ENCODE data around the gene ADAMTS2. TPM values are rescaled to one million over a fixed set of nuclear protein-coding genes. Genes with fewer than 3 reads are reported as not detected.

Gene ADAMTS2
- total RNA-seq, 1 experiment from 2014 or later: not detected

DNA sequence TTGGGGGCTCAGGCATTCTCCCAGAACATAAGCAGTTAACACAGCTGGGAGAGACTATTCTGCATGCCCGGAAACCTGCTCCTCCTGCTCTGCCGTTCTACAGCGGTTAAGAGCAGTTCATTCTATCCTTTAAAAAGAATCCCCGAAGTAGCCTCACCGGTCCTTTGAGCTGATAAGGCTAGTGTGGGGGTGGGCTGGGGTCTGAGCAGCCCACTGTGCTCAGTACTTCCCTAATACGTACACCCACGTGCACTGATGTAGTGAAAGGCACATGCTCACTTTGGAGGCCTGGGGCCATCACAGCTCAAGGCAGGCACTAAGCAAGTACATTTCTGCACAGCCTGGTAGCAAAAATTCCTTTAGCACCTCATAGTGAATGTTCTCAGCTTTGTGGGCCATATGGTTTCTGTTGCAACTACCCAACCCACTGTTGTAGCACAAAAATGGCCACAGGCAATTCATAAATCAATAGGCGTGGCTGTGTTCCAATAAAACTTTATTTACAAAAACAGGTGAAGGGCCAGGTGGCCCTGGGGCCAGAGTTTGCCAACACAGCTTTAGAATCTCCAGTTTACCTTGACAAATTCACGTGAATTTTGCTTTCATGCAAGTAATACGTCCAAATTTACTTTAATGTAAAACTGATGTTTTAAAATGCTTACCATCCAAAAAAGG lies 148.7 kb downstream of the ADAMTS2 start:
- no peak overlapping the region for H3K27ac ChIP-seq (ENCODE audit: low read length)
- intact Hi-C loops (cut with micrococcal nuclease): no loop called here

DNA sequence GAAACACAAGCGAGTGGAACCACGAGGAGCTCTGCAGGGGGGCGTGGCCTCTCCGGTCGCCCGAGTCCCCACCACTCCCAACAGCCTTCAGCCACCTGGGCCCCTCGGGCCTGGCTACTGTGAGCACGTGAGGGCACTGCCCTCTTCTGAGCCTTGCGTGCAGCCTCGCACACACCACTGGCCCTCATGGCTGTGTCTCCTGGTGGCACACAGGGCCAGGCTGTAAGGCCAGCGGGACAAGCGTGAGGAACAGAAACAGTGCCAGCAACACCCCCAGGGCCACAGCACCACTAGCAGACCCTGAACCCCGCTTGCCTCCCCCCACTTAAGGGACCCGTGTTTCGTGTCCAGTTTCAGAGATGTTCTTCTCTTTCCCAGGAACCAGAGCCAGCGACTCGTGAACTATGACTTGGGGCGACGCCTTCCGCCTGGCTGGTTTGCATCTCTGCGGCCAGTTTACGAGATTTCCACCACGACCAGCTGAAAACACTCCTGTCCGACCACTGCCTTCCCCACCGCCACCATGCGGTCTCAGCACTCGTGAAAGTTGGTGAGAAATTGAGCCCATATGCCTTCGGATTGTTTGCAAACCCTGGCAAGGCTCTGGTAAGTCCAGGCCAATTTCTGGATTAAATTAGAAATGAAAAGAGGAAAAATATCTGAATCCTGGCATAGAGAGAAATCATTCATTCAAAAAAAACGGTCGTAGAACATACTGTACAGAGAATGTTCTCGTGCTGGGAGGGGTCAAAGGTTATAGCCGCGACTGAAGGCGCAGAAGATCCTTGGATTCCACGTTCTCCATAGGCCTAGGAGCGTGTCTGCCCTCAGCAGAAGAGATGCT lies 149.5 kb downstream of the ADAMTS2 start:
- POLR2A ChIA-PET (ENCODE audit: unreplicated experiment): no interaction called here
- no peaks in the 10 kb centered on the region for H3F3A ChIP-seq (ENCODE audit: low read length, unreplicated experiment)
- H3K9me2 ChIP-seq (replicated peaks; ENCODE audit: low read length): no peaks in the 10 kb centered on the region
- H3K4me1 ChIP-seq (ENCODE audit: insufficient read depth, low read length): no peaks in the 10 kb centered on the region
- peaks cover 14% of the 10 kb centered on the region for H3K27me3 ChIP-seq (ENCODE audit: low read length)
- no peak overlapping the region for H2AFZ ChIP-seq (ENCODE audit: low read length)
- no peaks in the 10 kb centered on the region for H4K20me1 ChIP-seq (ENCODE audit: low read length)
- H3K79me2 ChIP-seq (ENCODE audit: low read length): no peaks in the 10 kb centered on the region
- no peak overlapping the region for H3K27ac ChIP-seq (ENCODE audit: low read length)
- no peak for DNase-seq
- BruUV-seq (replicated peaks): no TSS peak
- no peak overlapping the region for H3K4me2 ChIP-seq (ENCODE audit: low read length)
- no peaks in the 10 kb centered on the region for H3K9me3 ChIP-seq (ENCODE audit: low read length)
- no peak overlapping the region for H3K4me3 ChIP-seq (ENCODE audit: low read length)
- ATAC-seq: no peak
- intact Hi-C loops (cut with micrococcal nuclease): no loop called here
- TF ChIP-seq EZH2phosphoT487 (IDR thresholded peaks at IDR 0.05; ENCODE audit: borderline replicate concordance, low read length): no peak
- TF ChIP-seq, protein P1, sequence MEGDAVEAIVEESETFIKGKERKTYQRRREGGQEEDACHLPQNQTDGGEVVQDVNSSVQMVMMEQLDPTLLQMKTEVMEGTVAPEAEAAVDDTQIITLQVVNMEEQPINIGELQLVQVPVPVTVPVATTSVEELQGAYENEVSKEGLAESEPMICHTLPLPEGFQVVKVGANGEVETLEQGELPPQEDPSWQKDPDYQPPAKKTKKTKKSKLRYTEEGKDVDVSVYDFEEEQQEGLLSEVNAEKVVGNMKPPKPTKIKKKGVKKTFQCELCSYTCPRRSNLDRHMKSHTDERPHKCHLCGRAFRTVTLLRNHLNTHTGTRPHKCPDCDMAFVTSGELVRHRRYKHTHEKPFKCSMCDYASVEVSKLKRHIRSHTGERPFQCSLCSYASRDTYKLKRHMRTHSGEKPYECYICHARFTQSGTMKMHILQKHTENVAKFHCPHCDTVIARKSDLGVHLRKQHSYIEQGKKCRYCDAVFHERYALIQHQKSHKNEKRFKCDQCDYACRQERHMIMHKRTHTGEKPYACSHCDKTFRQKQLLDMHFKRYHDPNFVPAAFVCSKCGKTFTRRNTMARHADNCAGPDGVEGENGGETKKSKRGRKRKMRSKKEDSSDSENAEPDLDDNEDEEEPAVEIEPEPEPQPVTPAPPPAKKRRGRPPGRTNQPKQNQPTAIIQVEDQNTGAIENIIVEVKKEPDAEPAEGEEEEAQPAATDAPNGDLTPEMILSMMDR (conservative IDR thresholded peaks at IDR 0.05; ENCODE audit: low read depth, low read length): no peak
- TF ChIP-seq EZH2 (IDR thresholded peaks at IDR 0.05; ENCODE audit: low read length, unreplicated experiment): no peak
- no peaks in the 10 kb centered on the region for H3K36me3 ChIP-seq (ENCODE audit: low read depth, low read length)
- CTCF ChIA-PET: no interaction called here
- H3K9ac ChIP-seq (ENCODE audit: low read length): no peak overlapping the region

More for the DNA sequence above, 148.7 kb downstream of the ADAMTS2 start:
- Histone ChIP-seq H3K4me1 (ENCODE audit: insufficient read depth, low read length) (no peaks in the 10 kb centered on the region), H3K79me2 (ENCODE audit: low read length) (no peaks in the 10 kb centered on the region), H3K4me3 (ENCODE audit: low read length) (no peak overlapping the region), H3K9me2 (replicated peaks; ENCODE audit: low read length) (no peaks in the 10 kb centered on the region), H2AFZ (ENCODE audit: low read length) (no peak overlapping the region), H3K36me3 (ENCODE audit: low read depth, low read length) (no peaks in the 10 kb centered on the region), H3K27me3 (ENCODE audit: low read length) (peaks cover 13% of the 10 kb centered on the region; the same call in 1 of the 2 replicates), H3K9me3 (ENCODE audit: low read length) (no peaks in the 10 kb centered on the region), H4K20me1 (ENCODE audit: low read length) (no peaks in the 10 kb centered on the region), H3K4me2 (ENCODE audit: low read length) (no peak overlapping the region), H3F3A (ENCODE audit: low read length, unreplicated experiment) (no peaks in the 10 kb centered on the region), H3K9ac (ENCODE audit: low read length) (no peak overlapping the region)
- no peak for DNase-seq
- no TSS peak for BruUV-seq (replicated peaks)
- TF ChIP-seq EZH2 (IDR thresholded peaks at IDR 0.05; ENCODE audit: low read length, unreplicated experiment) (no peak), EZH2phosphoT487 (IDR thresholded peaks at IDR 0.05; ENCODE audit: borderline replicate concordance, low read length) (no peak)
- TF ChIP-seq, protein P1 (conservative IDR thresholded peaks at IDR 0.05; ENCODE audit: low read depth, low read length): no peak
- ChIA-PET POLR2A (ENCODE audit: unreplicated experiment) (no interaction called here), CTCF (no interaction called here)
- no peak for ATAC-seq

DNA sequence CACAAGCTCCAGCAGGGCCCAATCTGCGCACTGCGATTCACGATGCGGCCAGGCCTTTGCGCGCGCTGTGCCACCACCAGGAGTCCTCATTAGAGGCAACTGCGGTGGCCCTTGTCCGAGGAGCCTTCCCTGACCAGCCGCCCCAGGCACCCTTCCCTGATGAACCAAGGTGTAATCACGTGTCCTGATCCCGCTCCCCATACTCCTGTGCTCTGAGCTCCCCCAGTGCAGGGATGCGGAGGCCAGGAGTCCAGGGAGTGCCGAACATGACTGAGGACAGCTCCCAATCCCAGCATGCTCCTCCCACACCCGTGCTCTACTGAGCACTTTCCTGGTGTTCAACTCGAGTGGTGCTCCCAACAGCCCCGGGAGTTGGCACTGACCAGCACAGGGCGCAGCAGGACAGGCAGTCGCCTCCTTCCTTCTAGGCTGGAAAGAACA lies 150.3 kb downstream of the ADAMTS2 start:
- CTCF ChIA-PET: no interaction called here
- no peak for ATAC-seq

More for the DNA sequence above, 150.3 kb downstream of the ADAMTS2 start:
- Histone ChIP-seq H3K4me1 (ENCODE audit: insufficient read depth, low read length) (no peaks in the 10 kb centered on the region), H3K9me2 (replicated peaks; ENCODE audit: low read length) (no peaks in the 10 kb centered on the region), H3K9me3 (ENCODE audit: low read length) (no peaks in the 10 kb centered on the region), H3K36me3 (ENCODE audit: low read depth, low read length) (no peaks in the 10 kb centered on the region), H2AFZ (ENCODE audit: low read length) (no peak overlapping the region), H3F3A (ENCODE audit: low read length, unreplicated experiment) (no peaks in the 10 kb centered on the region), H3K27ac (ENCODE audit: low read length) (no peak overlapping the region), H3K79me2 (ENCODE audit: low read length) (no peaks in the 10 kb centered on the region), H3K27me3 (ENCODE audit: low read length) (peaks cover 17% of the 10 kb centered on the region), H4K20me1 (ENCODE audit: low read length) (no peaks in the 10 kb centered on the region), H3K4me3 (ENCODE audit: low read length) (no peak overlapping the region), H3K4me2 (ENCODE audit: low read length) (no peak overlapping the region), H3K9ac (ENCODE audit: low read length) (no peak overlapping the region)
- TF ChIP-seq, protein P1 (conservative IDR thresholded peaks at IDR 0.05; ENCODE audit: low read depth, low read length): no peak
- TF ChIP-seq EZH2 (IDR thresholded peaks at IDR 0.05; ENCODE audit: low read length, unreplicated experiment) (no peak), EZH2phosphoT487 (IDR thresholded peaks at IDR 0.05; ENCODE audit: borderline replicate concordance, low read length) (no peak)
- no TSS peak for BruUV-seq (replicated peaks)
- intact Hi-C loops (cut with micrococcal nuclease): no loop called here
- no peak for DNase-seq
- POLR2A ChIA-PET (ENCODE audit: unreplicated experiment): no interaction called here
